Measurements from ENCODE around the gene GPHN.
"Not testable (repeated sequence)": the region's sequence is repeated elsewhere in the genome, so short reads cannot be mapped to it uniquely, and the experiment has no call there.

Gene GPHN

GRCh38 chr14:66975251-66975650 is 467.3 kb downstream of the GPHN start:
- DNase-seq, result no peak

GRCh38 chr14:66979101-66979974 is 471.4 kb downstream of the GPHN start:
- DNase-seq, result no peak

- no peak for DNase-seq
These were observed 474.3 kb downstream of the GPHN start for GRCh38 chr14:66982247-66982646.

- DNase-seq, result no peak
These were observed 484.8 kb downstream of the GPHN start for GRCh38 chr14:66992776-66993175.

GRCh38 chr14:66993512-66993911 is 485.6 kb downstream of the GPHN start:
- DNase-seq, result no peak

GRCh38 chr14:66998013-66998412 is 490.1 kb downstream of the GPHN start:
- no peak for DNase-seq

GRCh38 chr14:66999978-67000377 is 492.0 kb downstream of the GPHN start:
- no peak for DNase-seq

GRCh38 chr14:67002994-67003753 is 495.2 kb downstream of the GPHN start:
- no peak for DNase-seq

GRCh38 chr14:67004521-67004920 is 496.6 kb downstream of the GPHN start:
- DNase-seq, result no peak

GRCh38 chr14:67010602-67011001 is 502.7 kb downstream of the GPHN start:
- DNase-seq, result peak; percentile 49

GRCh38 chr14:67016856-67017255 is 508.9 kb downstream of the GPHN start:
- no peak for DNase-seq

- DNase-seq, result peak; percentile 60
These were observed 510.8 kb downstream of the GPHN start for GRCh38 chr14:67018720-67019119.

GRCh38 chr14:67019796-67020195 is 511.8 kb downstream of the GPHN start:
- DNase-seq, result no peak

- no peak for DNase-seq
These were observed 524.2 kb downstream of the GPHN start for GRCh38 chr14:67031920-67032774.

- no peak for DNase-seq
These were observed 537.5 kb downstream of the GPHN start for GRCh38 chr14:67045440-67045839.

GRCh38 chr14:67050896-67051295 is 542.9 kb downstream of the GPHN start:
- DNase-seq, result no peak

GRCh38 chr14:67056684-67057083 is 548.7 kb downstream of the GPHN start:
- no peak for DNase-seq

GRCh38 chr14:67059596-67059995 is 551.6 kb downstream of the GPHN start:
- no peak for DNase-seq

- DNase-seq, result no peak
These were observed 552.6 kb downstream of the GPHN start for GRCh38 chr14:67060546-67060945.

GRCh38 chr14:67067070-67067814 is 559.3 kb downstream of the GPHN start:
- not testable (repeated sequence) for DNase-seq

- DNase-seq, result no peak
These were observed 560.3 kb downstream of the GPHN start for GRCh38 chr14:67068251-67068650.

- peak; percentile 11 for DNase-seq
These were observed 563.6 kb downstream of the GPHN start for GRCh38 chr14:67071506-67071905.

All from MV-4-11 (cell line).